Ascending aorta (tissue), 2 donors: ENCODE results near the gene TWIST2. TPM values are rescaled to one million over a fixed set of nuclear protein-coding genes. Genes with fewer than 3 reads are reported as not detected.

ENCODE experiments used
- DNase-seq, 2 donors: peaks; one replicate each; pipeline ENCODE4 v3.0.0-alpha.2; 2019; ENCODE audit warnings: low spot score in 2 of 2
- H3K27ac ChIP-seq, 2 donors: fragments of 200-600 bp; sonication (generic); one replicate each; pipeline ENCODE4 v1.5.1; 2016 to 2017; ENCODE audit warnings: mild to moderate bottlenecking in 1 of 2
- H3K27me3 ChIP-seq: fragments of 200-600 bp; sonication (generic); one replicate; pipeline ENCODE4 v1.5.1; 2017
- H3K36me3 ChIP-seq, 2 donors: fragments of 200-600 bp; sonication (generic); one replicate each; pipeline ENCODE4 v1.5.1; 2016
- H3K4me1 ChIP-seq, 2 donors: fragments of 200-600 bp; sonication (generic); one replicate each; pipeline ENCODE4 v1.5.1; 2016 to 2017; ENCODE audit warnings: mild to moderate bottlenecking in 1 of 2
- H3K4me3 ChIP-seq, 2 donors: fragments of 200-600 bp; sonication (generic); one replicate each; pipeline ENCODE4 v1.5.1; 2016 to 2017; ENCODE audit warnings: mild to moderate bottlenecking in 1 of 2
- H3K9me3 ChIP-seq, 2 donors: fragments of 200-600 bp; sonication (generic); one replicate each; pipeline ENCODE4 v1.5.1; 2016
- intact Hi-C: fragments of 100-400 bp; cut with DNase I; formaldehyde crosslinking; loops from one replicate; pipeline ENCODE4 v1.15.1; 2023
- total RNA-seq: library from RNA; depleted of rRNA; stranded (reverse); fragments of >200 nt; gene quantifications from one replicate; pipeline ENCODE4 v1.1.0, GENCODE V29; 2016
- TF ChIP-seq, protein P1 (sequence below), 3 experiments: fragments of 200-600 bp in 2 of 3; fragments of 450-650 bp in 1 of 3; sonication (generic) in 2 of 3; IDR thresholded peaks; one replicate each; pipeline ENCODE4 v1.5.1; 2016 to 2019; ENCODE audit warnings: antibody characterized with exemption in 3 of 3, mild to moderate bottlenecking in 1 of 3, moderate library complexity in 1 of 3

Gene TWIST2
- total RNA-seq, 1 donor from 2014 or later: 108 TPM

DNA sequence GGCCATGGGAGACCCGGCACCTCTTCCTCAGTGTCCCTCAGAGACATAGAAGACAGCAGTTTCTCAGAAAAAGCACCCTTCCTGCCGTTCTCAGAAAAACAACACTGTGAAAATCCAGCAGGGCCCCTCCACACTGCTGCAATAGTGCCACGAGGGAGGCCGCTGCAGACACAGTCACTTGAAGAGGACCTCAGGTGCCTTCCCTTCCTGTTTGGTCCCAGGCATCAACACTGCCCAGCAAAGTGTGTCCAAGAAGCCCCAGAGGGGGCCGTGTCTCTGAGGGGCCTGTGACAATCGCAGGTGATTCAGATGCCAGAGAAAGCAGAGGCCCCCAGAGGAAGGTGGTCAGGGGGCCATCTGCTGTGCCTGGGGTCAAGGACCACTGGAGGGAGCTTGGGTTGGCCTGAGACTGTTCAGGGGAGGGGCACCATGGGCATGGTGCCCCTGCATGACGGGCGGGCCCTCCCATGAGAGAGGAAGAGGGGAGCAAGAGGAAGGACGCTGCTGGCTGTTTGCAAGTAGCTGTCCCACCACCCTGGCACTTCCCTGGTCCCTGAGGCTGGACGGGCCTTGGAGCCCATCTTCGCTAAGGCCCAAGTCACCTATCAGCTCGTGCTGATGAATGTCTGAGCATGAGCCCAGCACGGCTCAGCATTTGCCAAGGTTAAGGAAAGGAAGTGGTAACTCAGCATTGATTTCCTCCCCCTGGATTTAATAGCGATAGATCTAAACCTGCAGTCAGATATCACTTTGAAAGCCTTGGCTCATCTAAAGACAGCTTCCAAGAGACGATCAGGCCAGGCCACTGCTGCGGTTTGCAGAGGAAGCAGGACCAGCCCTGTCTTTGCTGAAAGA is 9.1 kb downstream of the TWIST2 start:
- Histone ChIP-seq H3K27me3 (no peaks in the 10 kb centered on the region), H3K4me1 (peaks cover 0 to 2% of the 10 kb centered on the region in 2 donors), H3K4me3 (no peak overlapping the region), H3K27ac (no peak overlapping the region), H3K36me3 (peaks cover 0 to 3% of the 10 kb centered on the region in 2 donors), H3K9me3 (no peaks in the 10 kb centered on the region)
- intact Hi-C loops: no loop called here
- TF ChIP-seq, protein P1, sequence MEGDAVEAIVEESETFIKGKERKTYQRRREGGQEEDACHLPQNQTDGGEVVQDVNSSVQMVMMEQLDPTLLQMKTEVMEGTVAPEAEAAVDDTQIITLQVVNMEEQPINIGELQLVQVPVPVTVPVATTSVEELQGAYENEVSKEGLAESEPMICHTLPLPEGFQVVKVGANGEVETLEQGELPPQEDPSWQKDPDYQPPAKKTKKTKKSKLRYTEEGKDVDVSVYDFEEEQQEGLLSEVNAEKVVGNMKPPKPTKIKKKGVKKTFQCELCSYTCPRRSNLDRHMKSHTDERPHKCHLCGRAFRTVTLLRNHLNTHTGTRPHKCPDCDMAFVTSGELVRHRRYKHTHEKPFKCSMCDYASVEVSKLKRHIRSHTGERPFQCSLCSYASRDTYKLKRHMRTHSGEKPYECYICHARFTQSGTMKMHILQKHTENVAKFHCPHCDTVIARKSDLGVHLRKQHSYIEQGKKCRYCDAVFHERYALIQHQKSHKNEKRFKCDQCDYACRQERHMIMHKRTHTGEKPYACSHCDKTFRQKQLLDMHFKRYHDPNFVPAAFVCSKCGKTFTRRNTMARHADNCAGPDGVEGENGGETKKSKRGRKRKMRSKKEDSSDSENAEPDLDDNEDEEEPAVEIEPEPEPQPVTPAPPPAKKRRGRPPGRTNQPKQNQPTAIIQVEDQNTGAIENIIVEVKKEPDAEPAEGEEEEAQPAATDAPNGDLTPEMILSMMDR (IDR thresholded peaks at IDR 0.05): no peak
- no peak for DNase-seq

GRCh38 chr2:238857959-238858358 is 10.1 kb downstream of the TWIST2 start:
- Histone ChIP-seq H3K27ac (no peak overlapping the region), H3K9me3 (no peaks in the 10 kb centered on the region), H3K36me3 (peaks cover 0 to 3% of the 10 kb centered on the region in 2 donors), H3K4me3 (no peak overlapping the region), H3K4me1 (peaks cover 0 to 2% of the 10 kb centered on the region in 2 donors), H3K27me3 (no peaks in the 10 kb centered on the region)
- DNase-seq: no peak
- intact Hi-C loops: no loop called here
- TF ChIP-seq, protein P1 (IDR thresholded peaks at IDR 0.05): no peak

DNA sequence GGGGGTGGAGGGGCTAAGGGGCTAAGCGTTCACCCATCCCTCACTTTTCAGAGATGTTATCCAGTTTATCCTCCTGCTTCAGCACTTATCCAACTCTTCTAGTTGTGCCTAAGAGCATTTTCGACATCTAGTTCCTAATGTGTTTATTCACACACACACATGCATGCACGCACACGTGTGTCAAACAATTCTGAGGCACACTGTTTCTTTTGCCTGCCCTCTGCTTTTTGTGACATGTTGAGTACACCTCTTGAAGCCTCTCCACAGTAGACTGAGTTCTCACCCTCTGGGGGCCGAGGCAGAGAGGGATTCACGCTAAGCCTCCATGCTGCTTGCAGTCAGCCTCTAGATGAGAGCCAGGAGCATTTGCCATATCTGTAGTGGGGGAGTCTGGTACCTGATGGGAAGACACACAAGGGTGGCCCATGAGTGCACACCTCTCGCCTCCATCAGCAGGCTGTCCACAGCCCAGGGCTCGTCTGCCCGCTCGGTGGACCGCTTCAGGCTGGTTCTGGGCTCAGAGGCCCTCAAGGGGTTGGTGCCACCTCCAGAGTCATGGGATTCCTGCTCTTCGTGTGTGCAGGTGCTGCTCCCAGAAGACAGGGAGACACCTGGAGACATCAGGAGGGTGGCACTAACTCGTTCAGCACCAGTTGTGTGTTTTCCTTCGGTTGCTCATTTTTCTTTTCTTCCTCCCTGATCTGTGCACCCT is 11.9 kb downstream of the TWIST2 start:
- Histone ChIP-seq H3K4me1 (peaks cover 6 to 15% of the 10 kb centered on the region in 2 donors), H3K36me3 (peaks cover 0 to 3% of the 10 kb centered on the region in 2 donors), H3K4me3 (no peak overlapping the region), H3K9me3 (no peaks in the 10 kb centered on the region), H3K27ac (no peak overlapping the region), H3K27me3 (no peaks in the 10 kb centered on the region)
- TF ChIP-seq, protein P1 (IDR thresholded peaks at IDR 0.05): no peak
- DNase-seq: no peak
- intact Hi-C loops: loop anchor here (10.0 kb wide), 2 partner anchors 265 to 425 kb away; no protein-coding TSS in a partner anchor

GRCh38 chr2:238861013-238861730 is 13.3 kb downstream of the TWIST2 start:
- Histone ChIP-seq H3K4me1 (peaks cover 13 to 27% of the 10 kb centered on the region in 2 donors), H3K9me3 (no peaks in the 10 kb centered on the region), H3K27me3 (no peaks in the 10 kb centered on the region), H3K36me3 (peaks cover 0 to 3% of the 10 kb centered on the region in 2 donors), H3K4me3 (no peak overlapping the region), H3K27ac (peak overlapping the region in 1 of 2 donors; percentile 9)
- intact Hi-C loops: loop anchor here (10.0 kb wide), 2 partner anchors 266 to 426 kb away; no protein-coding TSS in a partner anchor
- DNase-seq: no peak
- TF ChIP-seq, protein P1 (IDR thresholded peaks at IDR 0.05): no peak

- DNase-seq: no peak
- Histone ChIP-seq H3K4me1 (peaks cover 13 to 33% of the 10 kb centered on the region in 2 donors), H3K27me3 (no peaks in the 10 kb centered on the region), H3K4me3 (no peak overlapping the region), H3K9me3 (no peaks in the 10 kb centered on the region), H3K27ac (peak overlapping the region in 1 of 2 donors; percentile 9), H3K36me3 (peaks cover 0 to 1% of the 10 kb centered on the region in 2 donors)
- intact Hi-C loops: loop anchor here (10.0 kb wide), 2 partner anchors 267 to 427 kb away; no protein-coding TSS in a partner anchor
- TF ChIP-seq, protein P1 (IDR thresholded peaks at IDR 0.05): no peak
These were observed 14.0 kb downstream of the TWIST2 start for GRCh38 chr2:238861766-238862315.
